GM12872 (cell line): ENCODE results near the gene WFIKKN2.

ENCODE experiments used
- CTCF ChIP-seq: IDR thresholded peaks from 3 replicates; pipeline ENCODE4 v1.5.1; 2011; ENCODE audit warnings: low read depth, mild to moderate bottlenecking, low read length, moderate library complexity; ENCODE audit not compliant: insufficient read depth

The WFIKKN2 gene

GRCh38 chr17:50867363-50868139 is 32.2 kb downstream of the WFIKKN2 start:
- TF ChIP-seq CTCF: no peak

GRCh38 chr17:50868140-50868438 is 32.7 kb downstream of the WFIKKN2 start:
- no peak for TF ChIP-seq CTCF

- no peak for TF ChIP-seq CTCF
Observed at GRCh38 chr17:50868602-50869001, 33.2 kb downstream of the WFIKKN2 start.

- no peak for TF ChIP-seq CTCF
Observed at GRCh38 chr17:50871364-50871763, 36.0 kb downstream of the WFIKKN2 start.

GRCh38 chr17:50871898-50872297 is 36.5 kb downstream of the WFIKKN2 start:
- no peak for TF ChIP-seq CTCF

- TF ChIP-seq CTCF: no peak
Observed at GRCh38 chr17:50872710-50873424, 37.5 kb downstream of the WFIKKN2 start.

GRCh38 chr17:50875074-50875473 is 39.7 kb downstream of the WFIKKN2 start:
- no peak for TF ChIP-seq CTCF
